Testis (tissue), 3 donors: ENCODE results near the gene SYNPR. TPM values are rescaled to one million over a fixed set of nuclear protein-coding genes. Genes with fewer than 3 reads are reported as not detected.

Source experiments
- DNase-seq: peaks from one replicate; pipeline ENCODE4 v3.0.0-alpha.2; 2019
- H3K27ac ChIP-seq, 2 donors: fragments of 200-600 bp; sonication (generic); one replicate each; pipeline ENCODE4 v1.5.1; 2019
- H3K27me3 ChIP-seq: fragments of 200-600 bp; sonication (generic); one replicate; pipeline ENCODE4 v1.5.1; 2019
- H3K36me3 ChIP-seq: fragments of 200-600 bp; sonication (generic); one replicate; pipeline ENCODE4 v1.5.1; 2017; ENCODE audit warnings: low read depth; ENCODE audit errors: missing control alignments
- H3K4me1 ChIP-seq: fragments of 200-600 bp; sonication (generic); one replicate; pipeline ENCODE4 v1.5.1; 2019
- H3K4me3 ChIP-seq, 2 donors: fragments of 200-600 bp; sonication (generic); one replicate each; pipeline ENCODE4 v1.5.1; 2017 to 2019
- H3K9me3 ChIP-seq: fragments of 200-600 bp; sonication (generic); one replicate; pipeline ENCODE4 v1.5.1; 2017
- POLR2A ChIP-seq: fragments of 450-650 bp; IDR thresholded peaks from one replicate; pipeline ENCODE4 v1.6.1; 2017; ENCODE audit warnings: antibody characterized with exemption, mild to moderate bottlenecking, moderate library complexity
- WGBS, 2 donors: methylation state at CpG; one replicate each; pipeline ENCODE4 v1.1.5; 2018; 5-methylcytosine and 5-hydroxymethylcytosine counted together
- intact Hi-C: fragments of 100-400 bp; cut with DNase I; formaldehyde crosslinking; loops from one replicate; pipeline ENCODE4 v1.15.1; 2023; ENCODE audit warnings: low total_unique reads
- polyA plus RNA-seq: library from polyadenylated mRNA; stranded (reverse); fragments of 350-450 nt; fragmentation: Illumina TruSeq; extraction: RNeasy Lipid Tissue Mini Kit (QIAGEN cat#74804); gene quantifications from one replicate; pipeline ENCODE4 v1.2.3, GENCODE V29; 2014; ENCODE audit warnings: low read depth, low replicate concordance; ENCODE audit not compliant: insufficient read depth
- total RNA-seq, 2 donors: library from RNA; depleted of rRNA; stranded (reverse); fragments of >200 nt; gene quantifications; one replicate each; pipeline ENCODE4 v1.2.3, GENCODE V29; 2016
- TF ChIP-seq, protein P1 (sequence below), 3 experiments: fragments of 450-650 bp in 2 of 3; fragments of 200-600 bp in 1 of 3; sonication (generic) in 1 of 3; IDR thresholded peaks; one replicate each; pipeline ENCODE4 v1.5.1; 2016 to 2019; ENCODE audit warnings: antibody characterized with exemption in 3 of 3, mild to moderate bottlenecking in 2 of 3, moderate library complexity in 1 of 3

SYNPR gene
- total and polyA plus RNA-seq, 3 donors from 2014 or later, result not detected

DNA sequence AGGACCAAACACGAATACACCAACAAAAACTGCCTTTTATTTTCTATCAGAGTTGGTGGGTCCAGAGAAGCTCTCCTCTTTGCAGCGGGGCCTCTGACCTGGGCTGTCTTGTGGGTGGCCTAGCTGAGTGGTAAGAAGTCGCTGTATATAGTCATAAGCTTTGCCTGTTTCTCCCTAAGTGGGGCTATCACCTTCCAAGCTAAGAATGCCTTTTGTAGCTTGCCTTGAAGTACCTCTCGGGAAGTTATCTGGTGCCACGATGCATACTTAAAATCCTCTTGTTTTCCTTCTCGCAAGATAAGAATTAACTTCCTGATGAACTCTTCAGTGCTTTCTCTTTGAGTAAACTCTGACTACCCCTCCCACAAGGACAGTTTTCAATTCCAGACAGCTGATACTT, 178.8 kb downstream of the SYNPR start:
- intact Hi-C loops, result no loop called here
- TF ChIP-seq POLR2A, result no peak
- H3K27ac ChIP-seq, result no peak overlapping the region
- no peaks in the 10 kb centered on the region for H3K9me3 ChIP-seq
- DNase-seq, result no peak
- 54 to 71% methylated on average over 6 of the region's 6 CpGs for WGBS, 2 donors
- H3K27me3 ChIP-seq, result no peaks in the 10 kb centered on the region
- H3K4me3 ChIP-seq, result no peak overlapping the region
- H3K36me3 ChIP-seq, result no peaks in the 10 kb centered on the region
- no peaks in the 10 kb centered on the region for H3K4me1 ChIP-seq

DNA sequence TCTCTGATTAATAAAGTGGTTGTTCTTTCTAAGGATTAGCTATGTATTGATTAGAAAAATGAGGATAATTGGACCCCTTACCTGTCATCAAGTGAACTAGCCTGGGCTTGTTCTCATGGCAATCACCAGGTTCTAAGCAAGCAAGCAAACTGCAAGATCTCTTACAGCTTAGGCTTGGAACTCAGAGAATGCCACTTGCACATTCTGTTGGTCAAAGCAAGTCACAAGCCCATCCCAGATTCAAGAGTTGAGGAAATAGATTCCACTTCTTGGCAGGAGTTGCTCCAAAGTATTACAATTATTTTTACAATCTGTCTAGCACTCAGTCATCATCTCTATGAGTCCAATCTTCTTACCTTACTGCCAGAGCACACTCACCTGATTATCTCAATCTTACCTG, 180.3 kb downstream of the SYNPR start:
- Histone ChIP-seq H3K4me1 (no peaks in the 10 kb centered on the region), H3K27ac (no peak overlapping the region), H3K27me3 (no peaks in the 10 kb centered on the region), H3K36me3 (no peaks in the 10 kb centered on the region), H3K9me3 (no peaks in the 10 kb centered on the region), H3K4me3 (no peak overlapping the region)
- intact Hi-C loops, result no loop called here
- TF ChIP-seq, protein P1, sequence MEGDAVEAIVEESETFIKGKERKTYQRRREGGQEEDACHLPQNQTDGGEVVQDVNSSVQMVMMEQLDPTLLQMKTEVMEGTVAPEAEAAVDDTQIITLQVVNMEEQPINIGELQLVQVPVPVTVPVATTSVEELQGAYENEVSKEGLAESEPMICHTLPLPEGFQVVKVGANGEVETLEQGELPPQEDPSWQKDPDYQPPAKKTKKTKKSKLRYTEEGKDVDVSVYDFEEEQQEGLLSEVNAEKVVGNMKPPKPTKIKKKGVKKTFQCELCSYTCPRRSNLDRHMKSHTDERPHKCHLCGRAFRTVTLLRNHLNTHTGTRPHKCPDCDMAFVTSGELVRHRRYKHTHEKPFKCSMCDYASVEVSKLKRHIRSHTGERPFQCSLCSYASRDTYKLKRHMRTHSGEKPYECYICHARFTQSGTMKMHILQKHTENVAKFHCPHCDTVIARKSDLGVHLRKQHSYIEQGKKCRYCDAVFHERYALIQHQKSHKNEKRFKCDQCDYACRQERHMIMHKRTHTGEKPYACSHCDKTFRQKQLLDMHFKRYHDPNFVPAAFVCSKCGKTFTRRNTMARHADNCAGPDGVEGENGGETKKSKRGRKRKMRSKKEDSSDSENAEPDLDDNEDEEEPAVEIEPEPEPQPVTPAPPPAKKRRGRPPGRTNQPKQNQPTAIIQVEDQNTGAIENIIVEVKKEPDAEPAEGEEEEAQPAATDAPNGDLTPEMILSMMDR (IDR thresholded peaks at IDR 0.05), result no peak
- TF ChIP-seq POLR2A, result no peak
- DNase-seq, result no peak

DNA sequence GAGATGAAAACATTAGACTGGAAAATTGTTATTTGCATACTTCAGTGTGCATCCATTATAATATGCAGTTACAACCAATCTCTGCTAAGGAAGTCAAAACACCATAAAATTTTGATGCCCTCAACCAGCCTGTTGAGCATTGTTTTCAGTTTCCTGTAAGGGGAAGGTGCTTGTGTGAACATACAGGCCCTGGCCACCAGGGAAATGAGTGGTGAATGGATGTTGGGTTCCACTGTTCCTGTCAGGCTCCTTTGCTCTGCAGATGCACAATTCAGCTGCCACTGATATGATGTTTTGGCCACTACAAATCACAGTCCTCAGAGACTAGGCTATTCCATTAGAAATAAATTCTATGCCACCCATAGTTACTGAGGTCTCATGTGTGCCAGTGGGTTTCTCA, 184.6 kb downstream of the SYNPR start:
- H3K4me3 ChIP-seq, result no peak overlapping the region
- no peak for DNase-seq
- TF ChIP-seq POLR2A, result no peak
- TF ChIP-seq, protein P1 (IDR thresholded peaks at IDR 0.05), result no peak
- H3K4me1 ChIP-seq, result no peaks in the 10 kb centered on the region
- no peaks in the 10 kb centered on the region for H3K36me3 ChIP-seq
- intact Hi-C loops, result no loop called here
- no peaks in the 10 kb centered on the region for H3K27me3 ChIP-seq
- H3K27ac ChIP-seq, result no peak overlapping the region
- no peaks in the 10 kb centered on the region for H3K9me3 ChIP-seq

DNA sequence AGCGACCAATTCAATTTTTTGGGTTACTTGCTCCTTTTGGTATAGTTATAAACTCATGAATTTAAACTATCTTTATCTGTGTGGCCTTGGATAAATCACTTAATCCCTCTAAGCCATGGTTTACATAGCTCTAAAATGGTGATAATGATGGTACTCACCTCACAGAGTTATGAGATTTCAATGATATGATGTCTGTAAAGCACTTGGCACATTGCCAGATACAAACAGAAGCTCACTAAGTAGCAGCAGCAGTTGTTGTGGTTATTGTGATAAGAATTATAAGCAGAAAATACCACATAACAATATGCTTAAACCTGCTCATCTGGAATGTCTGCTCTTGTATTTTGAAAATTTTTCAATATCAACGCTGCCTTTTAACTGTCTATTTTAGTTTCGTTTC, 189.3 kb downstream of the SYNPR start:
- H3K27ac ChIP-seq, result no peak overlapping the region
- no peaks in the 10 kb centered on the region for H3K36me3 ChIP-seq
- H3K9me3 ChIP-seq, result no peaks in the 10 kb centered on the region
- intact Hi-C loops, result no loop called here
- TF ChIP-seq, protein P1 (IDR thresholded peaks at IDR 0.05), result no peak
- no peak for TF ChIP-seq POLR2A
- no peak overlapping the region for H3K4me3 ChIP-seq
- no peak for DNase-seq
- no peaks in the 10 kb centered on the region for H3K27me3 ChIP-seq
- 76 to 80% methylated on average over 3 of the region's 3 CpGs for WGBS, 2 donors
- no peaks in the 10 kb centered on the region for H3K4me1 ChIP-seq

DNA sequence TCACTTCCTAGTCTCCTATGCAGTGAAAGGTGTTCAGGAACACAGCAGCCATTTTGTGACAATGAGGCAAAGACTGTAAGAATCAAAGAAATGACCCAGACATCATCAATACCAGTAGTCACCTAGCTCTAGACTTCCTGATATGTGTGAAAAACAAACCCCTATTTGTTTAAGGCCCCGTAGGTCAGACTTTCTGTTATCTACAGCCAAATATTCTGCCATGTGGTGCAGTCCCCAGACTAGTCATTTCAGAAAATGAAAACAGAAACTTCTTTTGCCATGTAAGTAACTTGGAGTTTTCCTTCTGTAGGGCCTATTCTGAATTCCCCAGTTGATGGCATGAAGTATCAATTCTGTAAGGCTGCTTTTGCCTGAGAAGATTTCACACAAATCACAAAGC, 192.6 kb downstream of the SYNPR start:
- DNase-seq, result no peak
- WGBS, 2 donors, result 87 to 91% methylated on average over 1 of the region's 1 CpG
- Histone ChIP-seq H3K36me3 (no peaks in the 10 kb centered on the region), H3K4me1 (no peaks in the 10 kb centered on the region), H3K27ac (no peak overlapping the region), H3K27me3 (no peaks in the 10 kb centered on the region), H3K9me3 (no peaks in the 10 kb centered on the region), H3K4me3 (no peak overlapping the region)
- intact Hi-C loops, result no loop called here
- TF ChIP-seq POLR2A, result no peak
- TF ChIP-seq, protein P1 (IDR thresholded peaks at IDR 0.05), result no peak
